ENCODE results near the gene BCL11B. TPM values are rescaled to one million over a fixed set of nuclear protein-coding genes. Genes with fewer than 3 reads are reported as not detected.

Gene BCL11B
- not detected in 2 replicates for total RNA-seq (2014; rRNA removed; shearing (Covaris generic))
- not detected in 2 replicates for total RNA-seq (2022)
- not detected for Bru-seq, nascent RNA
- BruChase-seq, experiment 1, labeled RNA remaining after a 6-hour chase: not detected
- not detected for BruChase-seq, experiment 2, labeled RNA remaining after a 2-hour chase
- long read RNA-seq: 0 reads

DNA sequence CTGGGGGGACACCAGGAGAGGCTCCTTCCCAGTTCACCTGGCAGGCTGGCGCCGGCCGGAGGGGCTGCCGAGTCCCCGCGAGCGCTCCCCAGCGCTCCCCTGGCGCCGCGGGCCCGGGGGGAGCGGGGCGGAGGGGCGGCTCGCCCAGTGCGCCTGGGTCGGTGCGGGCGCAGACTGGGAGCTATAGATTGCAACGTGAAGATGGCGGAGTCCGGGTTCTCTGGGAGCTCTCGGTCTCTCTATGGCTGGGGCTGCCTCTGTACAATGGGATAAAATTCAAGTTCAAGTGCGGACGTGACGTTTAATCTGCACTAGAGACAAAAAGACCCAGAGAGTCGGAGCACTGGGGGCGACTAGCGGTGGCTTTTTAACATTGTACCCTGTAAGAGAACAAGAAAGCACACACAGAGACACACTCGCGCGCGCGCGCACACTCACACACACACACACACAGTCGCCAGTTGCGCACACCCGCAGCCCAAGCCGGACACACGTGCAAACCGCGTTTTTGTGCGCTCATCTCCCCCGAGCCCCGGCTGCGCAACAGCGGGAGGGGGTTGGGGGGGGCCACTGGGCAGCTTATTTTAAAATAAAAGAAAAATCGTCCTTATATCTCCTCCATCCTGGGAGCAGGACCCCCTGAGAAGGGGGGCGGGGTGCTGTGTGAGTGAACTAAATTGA lies at the start of gene BCL11B:
TSS of gene BCL11B (minus strand) at position 247 of the 681 bp plus-strand sequence. CDS start 979 bp downstream, outside the sequence.
- H4K20me1 ChIP-seq (ENCODE audit: insufficient read depth, low read length): no peaks in the 10 kb centered on the region
- peak; percentile 10 for DNase-seq (ENCODE audit: low spot score)
- H2AFZ ChIP-seq (ENCODE audit: low read length): no peak within 1 kb of the TSS
- intact Hi-C loops (cut with micrococcal nuclease; ENCODE audit: unreplicated experiment): no loop called here
- no peak within 1 kb of the TSS for H3K4me3 ChIP-seq (ENCODE audit: low read depth, low read length, poor library complexity, severe bottlenecking)
- CTCF ChIA-PET (ENCODE audit: unreplicated experiment): no interaction called here
- H3K9me3 ChIP-seq (ENCODE audit: low read length): no peaks in the 10 kb centered on the region
- no peak within 1 kb of the TSS for H3K4me2 ChIP-seq (ENCODE audit: low read length)
- no TSS peak for BruUV-seq (replicated peaks)
- H3K9me2 ChIP-seq (ENCODE audit: insufficient read depth, low read length): no peaks in the 10 kb centered on the region
- no peak within 1 kb of the TSS for H3K27ac ChIP-seq (ENCODE audit: low read depth, low read length, poor library complexity, severe bottlenecking)
- H3K79me2 ChIP-seq (ENCODE audit: insufficient read depth, low read depth, low read length): no peaks in the 10 kb centered on the region
- H3K4me1 ChIP-seq (ENCODE audit: insufficient read depth, low read length, poor library complexity, severe bottlenecking): no peaks in the 10 kb centered on the region
- TF ChIP-seq, protein P1, sequence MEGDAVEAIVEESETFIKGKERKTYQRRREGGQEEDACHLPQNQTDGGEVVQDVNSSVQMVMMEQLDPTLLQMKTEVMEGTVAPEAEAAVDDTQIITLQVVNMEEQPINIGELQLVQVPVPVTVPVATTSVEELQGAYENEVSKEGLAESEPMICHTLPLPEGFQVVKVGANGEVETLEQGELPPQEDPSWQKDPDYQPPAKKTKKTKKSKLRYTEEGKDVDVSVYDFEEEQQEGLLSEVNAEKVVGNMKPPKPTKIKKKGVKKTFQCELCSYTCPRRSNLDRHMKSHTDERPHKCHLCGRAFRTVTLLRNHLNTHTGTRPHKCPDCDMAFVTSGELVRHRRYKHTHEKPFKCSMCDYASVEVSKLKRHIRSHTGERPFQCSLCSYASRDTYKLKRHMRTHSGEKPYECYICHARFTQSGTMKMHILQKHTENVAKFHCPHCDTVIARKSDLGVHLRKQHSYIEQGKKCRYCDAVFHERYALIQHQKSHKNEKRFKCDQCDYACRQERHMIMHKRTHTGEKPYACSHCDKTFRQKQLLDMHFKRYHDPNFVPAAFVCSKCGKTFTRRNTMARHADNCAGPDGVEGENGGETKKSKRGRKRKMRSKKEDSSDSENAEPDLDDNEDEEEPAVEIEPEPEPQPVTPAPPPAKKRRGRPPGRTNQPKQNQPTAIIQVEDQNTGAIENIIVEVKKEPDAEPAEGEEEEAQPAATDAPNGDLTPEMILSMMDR (conservative IDR thresholded peaks at IDR 0.05; ENCODE audit: low read length): 0 out of 2 replicates have a peak, but pooled peaks have one; percentile 25
- TF ChIP-seq EZH2phosphoT487 (IDR thresholded peaks at IDR 0.05; ENCODE audit: borderline replicate concordance, low read depth, low read length): no peak
- no peaks in the 10 kb centered on the region for H3K36me3 ChIP-seq (ENCODE audit: insufficient read depth, low read length)
- POLR2A ChIA-PET: no interaction called here

DNA sequence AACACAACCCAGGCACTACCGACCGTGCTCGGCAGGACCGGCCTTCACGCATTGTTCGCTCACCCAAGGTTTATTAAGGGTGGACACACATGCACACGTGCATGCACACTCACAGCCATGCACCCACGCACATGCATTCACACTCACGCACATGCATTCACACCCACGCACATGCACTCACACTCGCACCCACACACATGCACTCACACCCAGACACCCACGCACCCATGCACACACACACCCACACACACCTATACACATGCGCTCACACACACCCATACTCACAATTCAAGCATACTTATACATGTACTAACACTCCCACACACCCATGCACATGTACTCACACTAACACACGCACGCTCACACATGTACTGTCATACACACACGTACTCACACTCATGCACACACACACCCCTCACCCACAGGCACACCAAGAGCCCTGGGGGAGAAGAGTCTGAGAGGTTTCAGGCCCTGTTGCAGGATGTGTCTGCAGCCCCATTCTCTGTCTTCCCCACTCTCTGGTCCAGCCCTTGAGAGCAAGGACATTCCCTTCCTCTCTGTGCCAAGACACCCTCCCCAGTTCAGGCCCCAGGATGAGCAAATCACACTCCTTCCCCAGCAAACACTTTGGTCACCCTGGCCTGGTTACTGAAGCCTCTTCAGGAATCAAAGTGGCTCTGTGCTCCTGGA lies 49.4 kb upstream of the BCL11B start:
- POLR2A ChIA-PET: no interaction called here
- H3K27ac ChIP-seq (ENCODE audit: low read depth, low read length, poor library complexity, severe bottlenecking): no peak overlapping the region
- H3K79me2 ChIP-seq (ENCODE audit: insufficient read depth, low read depth, low read length): no peaks in the 10 kb centered on the region
- intact Hi-C loops (cut with micrococcal nuclease; ENCODE audit: unreplicated experiment): no loop called here
- H3K9me3 ChIP-seq (ENCODE audit: low read length): no peaks in the 10 kb centered on the region
- DNase-seq (ENCODE audit: low spot score): no peak
- CTCF ChIA-PET (ENCODE audit: unreplicated experiment): no interaction called here
- BruUV-seq (replicated peaks): no TSS peak
- no peaks in the 10 kb centered on the region for H3K4me1 ChIP-seq (ENCODE audit: insufficient read depth, low read length, poor library complexity, severe bottlenecking)
- no peaks in the 10 kb centered on the region for H3K36me3 ChIP-seq (ENCODE audit: insufficient read depth, low read length)
- no peaks in the 10 kb centered on the region for H4K20me1 ChIP-seq (ENCODE audit: insufficient read depth, low read length)
- no peak overlapping the region for H3K4me3 ChIP-seq (ENCODE audit: low read depth, low read length, poor library complexity, severe bottlenecking)
- no peaks in the 10 kb centered on the region for H3K9me2 ChIP-seq (ENCODE audit: insufficient read depth, low read length)
- no peak overlapping the region for H3K4me2 ChIP-seq (ENCODE audit: low read length)
- no peak for TF ChIP-seq EZH2phosphoT487 (IDR thresholded peaks at IDR 0.05; ENCODE audit: borderline replicate concordance, low read depth, low read length)
- TF ChIP-seq, protein P1 (conservative IDR thresholded peaks at IDR 0.05; ENCODE audit: low read length): no peak
- H2AFZ ChIP-seq (ENCODE audit: low read length): no peak overlapping the region

All from OCI-LY7 (cell line).